GM18519 (cell line): Measurements from ENCODE around the gene RRN3.
"Not testable (repeated sequence)": the region's sequence is repeated elsewhere in the genome, so short reads cannot be mapped to it uniquely, and the experiment has no call there.

Source experiments
- ATAC-seq: cut with Tn5 transposase; IDR thresholded peaks from one replicate; pipeline ENCODE4 v1.9.1; 2021; ENCODE audit warnings: mild to moderate bottlenecking, moderate library complexity; ENCODE audit not compliant: unreplicated experiment, low FRiP score

RRN3 gene

DNA sequence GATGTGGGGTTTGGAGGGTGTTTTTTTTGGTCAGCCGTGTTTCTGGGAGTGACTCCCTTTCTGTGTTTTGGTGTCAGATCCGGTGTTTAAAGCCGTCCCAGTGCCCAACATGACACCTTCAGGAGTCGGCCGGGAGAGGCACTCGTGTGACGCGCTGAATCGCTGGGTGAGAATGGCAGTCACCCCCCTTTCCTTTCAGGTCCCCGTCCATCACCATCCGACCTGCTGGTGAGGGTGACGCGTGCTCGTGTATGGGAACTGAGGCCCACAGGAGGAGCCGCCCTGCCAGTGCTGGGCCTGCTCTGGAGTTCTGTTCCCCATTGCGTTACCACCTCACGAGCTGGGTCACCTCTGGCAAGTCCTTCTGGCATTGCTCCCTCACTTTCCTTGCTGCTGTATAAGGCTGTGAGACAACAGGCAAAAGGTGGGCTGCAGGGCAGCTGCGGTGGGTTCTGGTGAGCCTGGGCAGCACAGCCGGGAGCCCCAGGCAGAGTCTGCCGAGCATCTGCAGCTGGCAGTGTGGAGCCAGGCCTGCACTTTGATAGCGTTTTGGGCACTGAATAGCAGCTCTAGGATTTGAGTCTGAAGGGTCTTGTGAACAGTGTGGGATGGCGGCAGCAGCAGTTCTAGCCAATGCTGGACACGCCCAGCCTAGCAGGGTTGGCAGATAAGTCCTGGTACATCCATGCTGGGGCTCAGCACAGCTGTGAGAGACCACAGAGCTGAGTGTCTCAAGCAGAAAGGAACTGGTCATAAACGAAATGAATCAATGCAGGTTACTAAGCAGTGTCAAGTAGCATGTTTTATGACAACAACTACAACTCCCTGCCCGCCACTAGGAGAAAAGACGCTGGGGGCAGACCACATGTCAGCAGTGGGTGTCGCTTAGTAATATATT is 65.0 kb downstream of the RRN3 start:
- ATAC-seq = not testable (repeated sequence)

- ATAC-seq = not testable (repeated sequence)
These were observed 65.7 kb downstream of the RRN3 start for GRCh38 chr16:15028345-15028715.

- ATAC-seq = not testable (repeated sequence)
These were observed 66.3 kb downstream of the RRN3 start for GRCh38 chr16:15027503-15028344.

GRCh38 chr16:15027051-15027450 is 67.0 kb downstream of the RRN3 start:
- ATAC-seq = not testable (repeated sequence)

GRCh38 chr16:15025234-15025951 is 68.7 kb downstream of the RRN3 start:
- not testable (repeated sequence) for ATAC-seq

GRCh38 chr16:15024858-15025199 is 69.2 kb downstream of the RRN3 start:
- not testable (repeated sequence) for ATAC-seq

GRCh38 chr16:15023381-15024077 is 70.5 kb downstream of the RRN3 start:
- ATAC-seq = not testable (repeated sequence)

DNA sequence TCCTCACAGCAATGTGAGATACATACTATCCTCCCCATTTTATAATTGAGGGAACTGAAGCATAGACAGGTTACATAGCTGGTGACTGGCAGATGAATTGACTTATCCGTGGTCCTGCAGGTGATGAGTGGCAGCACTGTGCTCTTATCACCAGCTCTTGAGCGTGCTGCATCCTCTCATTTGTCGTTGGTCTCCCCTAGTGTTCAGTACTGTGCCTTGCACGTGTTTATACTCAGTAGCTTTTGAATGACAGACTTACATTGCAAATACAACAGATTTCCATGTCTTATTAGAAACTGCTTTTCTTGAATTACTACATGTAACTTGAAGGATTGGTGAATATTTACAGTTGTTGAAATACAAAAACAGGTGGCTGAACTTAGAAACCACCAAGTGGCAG is 71.9 kb downstream of the RRN3 start:
- ATAC-seq = peak; percentile 67

DNA sequence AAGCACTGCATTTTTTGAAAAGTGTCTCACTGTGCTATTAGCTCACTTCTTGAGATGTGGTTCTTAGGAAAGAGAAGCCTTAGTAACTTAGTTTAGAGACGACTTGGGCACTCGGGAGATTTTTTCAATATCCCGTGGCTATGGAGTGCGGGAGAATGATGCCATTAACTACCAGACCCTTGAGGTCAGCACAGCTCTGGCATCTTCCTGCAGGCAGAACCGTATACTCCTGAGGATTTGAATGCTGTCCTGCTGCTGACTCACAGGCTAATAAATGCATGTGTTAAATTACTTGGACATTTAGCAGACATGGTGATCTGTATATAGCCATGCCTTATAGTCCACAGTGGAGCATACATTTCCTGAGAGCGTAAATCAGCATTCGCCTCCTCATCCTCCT is 72.6 kb downstream of the RRN3 start:
- ATAC-seq = not testable (repeated sequence)

- not testable (repeated sequence) for ATAC-seq
These were observed 77.0 kb downstream of the RRN3 start for GRCh38 chr16:15016951-15017580.

DNA sequence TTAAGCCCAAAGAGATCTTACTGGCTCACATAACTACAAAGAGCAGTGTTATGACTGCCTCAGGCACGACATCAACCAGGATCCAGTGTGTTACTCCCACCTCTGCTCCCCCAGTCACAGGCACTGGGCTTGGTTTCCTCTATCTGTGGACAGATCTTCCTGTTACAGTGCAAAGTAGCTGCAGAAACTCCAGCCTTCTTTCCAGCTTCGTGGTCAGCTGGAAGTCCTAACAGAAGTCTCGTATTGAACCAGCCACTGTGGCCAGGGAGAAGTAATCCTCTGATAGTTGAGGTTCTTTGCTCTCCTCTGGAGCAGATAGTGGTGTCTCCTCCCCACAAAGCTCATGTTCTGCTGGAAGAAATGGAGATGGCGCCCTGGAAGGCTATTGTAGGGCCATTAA is 77.7 kb downstream of the RRN3 start:
- ATAC-seq = not testable (repeated sequence)

DNA sequence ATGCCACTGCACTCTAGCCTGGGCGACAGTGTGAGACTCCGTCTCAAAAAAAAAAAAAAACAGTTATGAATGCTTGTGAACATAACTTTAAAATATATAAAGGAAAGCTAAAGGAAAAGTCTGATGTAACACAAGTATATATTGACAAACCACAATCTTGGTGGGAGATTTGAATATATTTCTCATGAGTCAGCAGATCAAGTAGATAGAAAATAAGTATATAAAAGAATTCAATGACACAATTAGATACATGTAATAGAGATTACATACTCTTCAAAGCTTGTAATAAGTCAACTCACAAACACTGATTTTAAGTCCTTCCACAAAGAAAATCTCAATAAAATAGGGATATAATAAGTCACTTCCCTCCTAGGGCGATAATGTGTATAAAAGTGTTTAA is 78.4 kb downstream of the RRN3 start:
- not testable (repeated sequence) for ATAC-seq

GRCh38 chr16:15012941-15013340 is 81.1 kb downstream of the RRN3 start:
- not testable (repeated sequence) for ATAC-seq
